ENCODE data around the gene MICOS13.

DNA sequence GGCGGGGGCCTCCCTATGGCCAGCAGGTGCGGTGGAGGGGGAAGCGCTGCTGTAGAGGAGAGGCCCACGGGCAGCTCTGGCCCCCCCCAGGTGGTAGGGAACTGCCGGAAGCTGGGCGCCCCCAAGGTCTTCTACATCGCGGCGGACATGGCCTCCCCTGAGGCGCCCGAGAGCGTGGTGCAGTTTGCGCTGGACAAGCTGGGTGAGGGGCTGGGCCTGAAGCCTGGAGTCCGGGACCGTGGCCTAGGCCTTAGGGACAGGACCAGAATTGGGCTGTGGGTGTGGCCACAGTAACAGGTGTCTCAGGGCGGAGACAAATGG, 6.0 kb upstream of the MICOS13 start:
- TF ChIP-seq, protein P1, sequence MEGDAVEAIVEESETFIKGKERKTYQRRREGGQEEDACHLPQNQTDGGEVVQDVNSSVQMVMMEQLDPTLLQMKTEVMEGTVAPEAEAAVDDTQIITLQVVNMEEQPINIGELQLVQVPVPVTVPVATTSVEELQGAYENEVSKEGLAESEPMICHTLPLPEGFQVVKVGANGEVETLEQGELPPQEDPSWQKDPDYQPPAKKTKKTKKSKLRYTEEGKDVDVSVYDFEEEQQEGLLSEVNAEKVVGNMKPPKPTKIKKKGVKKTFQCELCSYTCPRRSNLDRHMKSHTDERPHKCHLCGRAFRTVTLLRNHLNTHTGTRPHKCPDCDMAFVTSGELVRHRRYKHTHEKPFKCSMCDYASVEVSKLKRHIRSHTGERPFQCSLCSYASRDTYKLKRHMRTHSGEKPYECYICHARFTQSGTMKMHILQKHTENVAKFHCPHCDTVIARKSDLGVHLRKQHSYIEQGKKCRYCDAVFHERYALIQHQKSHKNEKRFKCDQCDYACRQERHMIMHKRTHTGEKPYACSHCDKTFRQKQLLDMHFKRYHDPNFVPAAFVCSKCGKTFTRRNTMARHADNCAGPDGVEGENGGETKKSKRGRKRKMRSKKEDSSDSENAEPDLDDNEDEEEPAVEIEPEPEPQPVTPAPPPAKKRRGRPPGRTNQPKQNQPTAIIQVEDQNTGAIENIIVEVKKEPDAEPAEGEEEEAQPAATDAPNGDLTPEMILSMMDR (IDR thresholded peaks at IDR 0.05): no peak
- TF ChIP-seq POLR2A (IDR thresholded peaks at IDR 0.05): no peak
